IgD-negative memory B cell (primary cell): ENCODE data around the gene ILK. TPM values are rescaled to one million over a fixed set of nuclear protein-coding genes. Genes with fewer than 3 reads are reported as not detected.

ENCODE experiments used
- H3K27ac Mint-ChIP-seq, 3 donors: one replicate each; pipeline ENCODE4 v1.8.0; 2020 to 2022; ENCODE audit warnings: mild to moderate bottlenecking in 3 of 3, mixed read lengths in 3 of 3, moderate library complexity in 1 of 3
- H3K27me3 Mint-ChIP-seq: one replicate; pipeline ENCODE4 v1.8.0; 2021; ENCODE audit warnings: mixed read lengths
- H3K36me3 Mint-ChIP-seq: one replicate; pipeline ENCODE4 v1.8.0; 2020; ENCODE audit warnings: mild to moderate bottlenecking, mixed read lengths
- H3K4me1 Mint-ChIP-seq, 3 donors: one replicate each; pipeline ENCODE4 v1.8.0; 2020 to 2022; ENCODE audit warnings: mixed read lengths in 3 of 3, mild to moderate bottlenecking in 1 of 3
- H3K4me3 Mint-ChIP-seq, 4 donors: one replicate each; pipeline ENCODE4 v1.8.0; 2020 to 2022; ENCODE audit warnings: mild to moderate bottlenecking in 4 of 4, mixed read lengths in 4 of 4, moderate library complexity in 3 of 4
- H3K9me3 Mint-ChIP-seq, 3 donors: one replicate each; pipeline ENCODE4 v1.8.0; 2020 to 2021; ENCODE audit warnings: mixed read lengths in 3 of 3, mild to moderate bottlenecking in 1 of 3
- polyA plus RNA-seq: library from polyadenylated mRNA; unstranded; fragments of 300-500 nt; fragmentation: Illumina TruSeq; gene quantifications from one replicate; pipeline ENCODE4 v1.2.3, GENCODE V29; 2021

The ILK gene
- polyA plus RNA-seq, 1 donor from 2014 or later, result 80.5 TPM

- Mint-ChIP-seq H3K27me3 (no peaks in the 10 kb centered on the region), H3K36me3 (no peaks in the 10 kb centered on the region), H3K4me3 (no peak overlapping the region), H3K4me1 (peaks cover 0 to 4% (median 0%) of the 10 kb centered on the region in 3 donors), H3K27ac (no peak overlapping the region), H3K9me3 (no peaks in the 10 kb centered on the region)
Measured at GRCh38 chr11:6568191-6568918, 35.2 kb upstream of the ILK start.

GRCh38 chr11:6569706-6570105, 33.9 kb upstream of the ILK start:
- no peak overlapping the region for H3K27ac Mint-ChIP-seq
- H3K36me3 Mint-ChIP-seq, result no peaks in the 10 kb centered on the region
- no peak overlapping the region for H3K4me3 Mint-ChIP-seq
- peaks cover 0 to 4% (median 0%) of the 10 kb centered on the region in 3 donors for H3K4me1 Mint-ChIP-seq
- H3K9me3 Mint-ChIP-seq, result no peaks in the 10 kb centered on the region
- no peaks in the 10 kb centered on the region for H3K27me3 Mint-ChIP-seq

- Mint-ChIP-seq H3K9me3 (no peaks in the 10 kb centered on the region), H3K36me3 (no peaks in the 10 kb centered on the region), H3K27ac (no peak overlapping the region), H3K27me3 (no peaks in the 10 kb centered on the region), H3K4me1 (peaks cover 0 to 2% (median 0%) of the 10 kb centered on the region in 3 donors), H3K4me3 (no peak overlapping the region)
Measured at GRCh38 chr11:6570691-6571427, 32.7 kb upstream of the ILK start.

GRCh38 chr11:6571434-6572008, 32.1 kb upstream of the ILK start:
- H3K36me3 Mint-ChIP-seq, result no peaks in the 10 kb centered on the region
- no peaks in the 10 kb centered on the region for H3K9me3 Mint-ChIP-seq
- no peak overlapping the region for H3K4me3 Mint-ChIP-seq
- peaks cover 0 to 2% (median 2%) of the 10 kb centered on the region in 3 donors for H3K4me1 Mint-ChIP-seq
- H3K27me3 Mint-ChIP-seq, result no peaks in the 10 kb centered on the region
- H3K27ac Mint-ChIP-seq, result no peak overlapping the region

GRCh38 chr11:6572215-6572614, 31.4 kb upstream of the ILK start:
- no peaks in the 10 kb centered on the region for H3K36me3 Mint-ChIP-seq
- no peaks in the 10 kb centered on the region for H3K27me3 Mint-ChIP-seq
- H3K4me1 Mint-ChIP-seq, result peaks cover 0 to 5% (median 2%) of the 10 kb centered on the region in 3 donors
- peak overlapping the region in 1 of 3 donors; percentile 1 for H3K27ac Mint-ChIP-seq
- no peaks in the 10 kb centered on the region for H3K9me3 Mint-ChIP-seq
- no peak overlapping the region for H3K4me3 Mint-ChIP-seq

GRCh38 chr11:6574816-6575715, 28.5 kb upstream of the ILK start:
- Mint-ChIP-seq H3K4me3 (no peak overlapping the region), H3K27ac (peak overlapping the region in 1 of 3 donors; percentile 26), H3K36me3 (peaks cover under 1% of the 10 kb centered on the region), H3K9me3 (no peaks in the 10 kb centered on the region), H3K27me3 (no peaks in the 10 kb centered on the region), H3K4me1 (peaks cover 0 to 5% (median 2%) of the 10 kb centered on the region in 3 donors)

- Mint-ChIP-seq H3K9me3 (no peaks in the 10 kb centered on the region), H3K36me3 (peaks cover 2% of the 10 kb centered on the region), H3K4me3 (no peak overlapping the region), H3K4me1 (peaks cover 0 to 5% (median 2%) of the 10 kb centered on the region in 3 donors), H3K27me3 (no peaks in the 10 kb centered on the region), H3K27ac (peak overlapping the region in 1 of 3 donors; percentile 1)
Measured at GRCh38 chr11:6576471-6577373, 26.9 kb upstream of the ILK start.

- no peak overlapping the region for H3K4me3 Mint-ChIP-seq
- peaks cover 0 to 5% (median 2%) of the 10 kb centered on the region in 3 donors for H3K4me1 Mint-ChIP-seq
- H3K36me3 Mint-ChIP-seq, result peaks cover 2% of the 10 kb centered on the region
- no peak overlapping the region for H3K27ac Mint-ChIP-seq
- no peaks in the 10 kb centered on the region for H3K27me3 Mint-ChIP-seq
- H3K9me3 Mint-ChIP-seq, result peaks cover 0 to 5% (median under 1%) of the 10 kb centered on the region in 3 donors
Measured at GRCh38 chr11:6578134-6578533, 25.4 kb upstream of the ILK start.

GRCh38 chr11:6579681-6580080, 23.9 kb upstream of the ILK start:
- H3K27me3 Mint-ChIP-seq, result no peaks in the 10 kb centered on the region
- H3K4me1 Mint-ChIP-seq, result peaks cover 0 to 5% (median 2%) of the 10 kb centered on the region in 3 donors
- no peak overlapping the region for H3K27ac Mint-ChIP-seq
- peaks cover 2 to 19% (median 3%) of the 10 kb centered on the region in 3 donors for H3K9me3 Mint-ChIP-seq
- no peak overlapping the region for H3K4me3 Mint-ChIP-seq
- H3K36me3 Mint-ChIP-seq, result peaks cover 5% of the 10 kb centered on the region

- Mint-ChIP-seq H3K36me3 (peaks cover 5% of the 10 kb centered on the region), H3K9me3 (peaks cover 2 to 20% (median 7%) of the 10 kb centered on the region in 3 donors), H3K27ac (no peak overlapping the region), H3K4me3 (no peak overlapping the region), H3K27me3 (no peaks in the 10 kb centered on the region), H3K4me1 (peaks cover 0 to 2% (median 0%) of the 10 kb centered on the region in 3 donors)
Measured at GRCh38 chr11:6583584-6583983, 20.0 kb upstream of the ILK start.

GRCh38 chr11:6584528-6584927, 19.0 kb upstream of the ILK start:
- Mint-ChIP-seq H3K4me3 (no peak overlapping the region), H3K27me3 (no peaks in the 10 kb centered on the region), H3K4me1 (peaks cover 0 to 2% (median 0%) of the 10 kb centered on the region in 3 donors), H3K27ac (no peak overlapping the region), H3K9me3 (peaks cover 2 to 20% (median 7%) of the 10 kb centered on the region in 3 donors), H3K36me3 (peaks cover 5% of the 10 kb centered on the region)

- Mint-ChIP-seq H3K36me3 (peaks cover 7% of the 10 kb centered on the region), H3K4me3 (no peak overlapping the region), H3K4me1 (peaks cover 0 to 2% (median 0%) of the 10 kb centered on the region in 3 donors), H3K27me3 (no peaks in the 10 kb centered on the region), H3K9me3 (peaks cover 2 to 20% (median 7%) of the 10 kb centered on the region in 3 donors), H3K27ac (peak overlapping the region in 1 of 3 donors; percentile 15)
Measured at GRCh38 chr11:6586434-6587359, 16.9 kb upstream of the ILK start.
